GM04504 (cell line): ENCODE results near the gene NECTIN4.
"Not testable (repeated sequence)": the region's sequence is repeated elsewhere in the genome, so short reads cannot be mapped to it uniquely, and the experiment has no call there.

Experiments used
- DNase-seq: peaks from one replicate; pipeline ENCODE4 v3.0.0-alpha.2; 2012; ENCODE audit warnings: low read depth

Gene NECTIN4

GRCh38 chr1:161054232-161054631 is 35.1 kb downstream of the NECTIN4 start:
- DNase-seq: no peak

GRCh38 chr1:161052899-161053298 is 36.5 kb downstream of the NECTIN4 start:
- no peak for DNase-seq

- no peak for DNase-seq
Measured at GRCh38 chr1:161051219-161051618, 38.1 kb downstream of the NECTIN4 start.

GRCh38 chr1:161048949-161049722 is 40.2 kb downstream of the NECTIN4 start:
- DNase-seq: no peak

DNA sequence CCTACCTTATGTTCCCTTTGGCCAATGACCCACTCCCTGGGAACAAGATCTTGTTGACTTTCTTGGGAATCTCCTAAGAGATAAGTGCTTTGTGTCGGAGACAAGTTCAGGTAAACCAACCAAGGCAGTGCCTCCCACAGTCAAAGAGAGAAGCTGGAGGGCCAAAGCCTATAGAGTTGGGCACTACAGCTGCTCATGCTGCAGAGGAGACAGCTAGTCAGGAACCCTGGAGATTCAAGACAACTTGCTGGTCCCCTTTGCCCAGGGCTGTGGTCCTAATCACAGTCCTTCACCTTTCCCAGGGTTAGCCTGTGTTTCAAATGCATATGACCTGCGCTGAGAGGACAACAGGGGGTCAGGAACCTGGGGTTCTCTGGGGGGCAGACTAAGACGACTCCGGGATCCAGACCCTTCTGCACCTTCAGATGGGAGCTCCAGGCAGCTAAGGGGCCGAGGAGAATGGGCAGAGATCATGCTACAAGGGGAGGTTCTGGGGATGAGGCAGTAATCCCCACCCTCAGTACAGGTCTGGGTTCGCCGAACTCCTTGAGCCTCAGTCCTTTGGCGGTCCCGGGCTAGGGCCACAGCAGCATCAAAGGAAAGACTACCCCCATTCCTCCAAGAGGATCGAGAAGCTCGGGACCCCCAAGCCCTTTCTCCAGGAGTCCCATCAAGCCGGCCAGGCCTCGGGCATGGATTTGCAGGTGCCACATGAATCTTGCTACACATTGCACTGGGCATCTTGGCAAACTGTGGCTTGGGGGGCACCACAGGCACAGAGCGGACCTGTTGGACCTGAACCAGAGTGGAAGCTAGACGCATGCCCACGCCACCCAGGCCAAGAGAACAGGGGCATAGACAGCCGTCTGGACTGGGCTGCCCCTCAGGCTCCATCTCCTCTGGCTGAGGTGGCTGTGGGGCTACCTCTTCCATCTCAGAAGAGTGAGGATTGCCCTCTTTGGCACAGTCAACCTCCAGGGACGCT is 41.6 kb downstream of the NECTIN4 start:
- no peak for DNase-seq

DNA sequence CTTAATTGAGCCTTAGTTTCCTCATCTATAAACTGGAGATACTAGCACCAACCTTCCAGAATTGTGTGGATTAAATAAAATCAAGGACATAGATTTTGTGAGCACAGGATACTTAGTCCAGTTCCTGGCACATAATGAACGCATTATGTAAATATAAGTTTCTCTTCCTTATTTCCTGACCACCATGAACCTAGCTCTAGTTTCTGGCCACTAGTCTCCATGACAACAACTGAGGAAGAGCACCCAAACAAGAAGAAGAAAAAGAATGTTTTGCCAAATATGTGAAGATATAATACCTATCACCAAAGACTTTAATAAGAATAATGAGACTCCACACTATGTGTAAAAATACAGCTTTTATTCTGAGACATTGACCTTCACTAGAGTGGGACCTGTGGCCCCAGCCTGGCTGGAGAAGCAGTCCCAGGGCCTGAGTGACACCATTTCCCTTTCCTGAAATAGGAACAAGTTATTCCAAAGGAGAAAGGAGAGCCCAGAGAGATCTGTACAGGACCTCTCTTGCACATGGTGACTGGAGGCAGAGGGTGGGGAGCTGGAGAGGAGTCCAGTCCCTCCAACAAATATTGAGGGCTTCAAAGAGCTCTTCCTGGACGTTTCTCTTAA is 42.6 kb downstream of the NECTIN4 start:
- no peak for DNase-seq

DNA sequence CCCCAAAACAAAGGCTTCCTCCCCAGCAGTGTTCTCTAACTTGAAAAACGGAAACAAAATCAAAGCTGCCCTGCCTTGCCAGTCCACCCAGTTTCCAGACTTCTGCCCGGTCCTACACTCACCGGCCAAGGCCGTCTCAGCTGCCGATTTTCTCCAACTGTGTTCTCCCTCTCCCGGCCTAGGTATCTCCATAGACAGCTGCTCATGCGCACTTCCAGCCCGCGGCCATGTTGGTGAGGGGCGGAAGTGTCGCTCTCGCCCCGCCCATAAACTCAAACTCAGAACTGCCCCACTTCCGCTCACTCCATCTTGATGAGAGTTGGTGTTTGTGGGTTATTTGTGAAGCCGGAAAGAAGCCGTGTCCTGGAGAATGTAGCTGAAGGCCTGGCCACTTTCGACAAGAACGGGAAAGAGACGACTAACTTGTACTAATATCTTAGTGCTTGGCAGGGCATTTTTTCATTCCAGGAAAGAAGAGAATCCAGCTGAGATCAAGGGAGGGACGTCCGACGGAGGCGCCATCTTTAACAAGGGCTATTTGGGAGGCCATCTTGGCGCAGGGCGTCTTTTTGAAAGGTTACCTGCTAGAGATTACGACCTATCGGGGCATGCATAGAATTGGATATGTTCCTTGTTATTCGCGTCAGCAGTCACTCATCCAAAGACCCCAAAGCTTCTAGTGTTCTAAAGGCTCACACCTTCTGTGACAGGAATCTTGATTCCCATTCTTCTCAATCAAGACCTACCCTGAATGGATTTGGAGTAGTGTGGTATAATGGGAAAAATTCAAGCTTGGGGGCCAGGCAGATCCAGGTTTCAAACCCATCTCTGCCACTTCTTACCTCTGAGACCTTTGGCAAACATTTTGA is 43.4 kb downstream of the NECTIN4 start, which contains the start of gene USF1:
TSS of gene USF1 (minus strand) at position 242 of the 869 bp plus-strand sequence. CDS start 2,702 bp downstream, outside the sequence.
- peak; percentile 90 for DNase-seq

- peak; percentile 26 for DNase-seq
Measured at GRCh38 chr1:161044908-161045735, 44.2 kb downstream of the NECTIN4 start.

DNA sequence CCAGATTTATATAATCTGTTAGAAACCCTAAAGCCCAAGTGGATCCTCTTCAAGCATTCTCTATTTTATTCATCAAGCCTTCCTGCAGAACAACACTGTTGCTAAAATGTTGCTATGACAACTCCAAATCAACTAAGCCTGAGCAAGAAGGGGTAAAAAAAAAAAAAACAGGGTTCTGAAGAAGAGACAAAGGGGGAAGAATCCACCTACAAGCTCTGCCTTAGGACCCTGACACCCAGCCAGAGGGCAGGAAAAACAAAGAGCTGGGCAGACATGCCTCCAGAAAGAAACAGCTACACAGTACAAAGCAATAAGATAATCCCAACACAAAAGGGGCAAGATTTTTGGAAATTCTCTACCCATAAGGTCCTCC is 44.8 kb downstream of the NECTIN4 start:
- DNase-seq: no peak

- no peak for DNase-seq
Measured at GRCh38 chr1:161039546-161039945, 49.8 kb downstream of the NECTIN4 start.

GRCh38 chr1:161039154-161039545 is 50.2 kb downstream of the NECTIN4 start:
- DNase-seq: no peak

DNA sequence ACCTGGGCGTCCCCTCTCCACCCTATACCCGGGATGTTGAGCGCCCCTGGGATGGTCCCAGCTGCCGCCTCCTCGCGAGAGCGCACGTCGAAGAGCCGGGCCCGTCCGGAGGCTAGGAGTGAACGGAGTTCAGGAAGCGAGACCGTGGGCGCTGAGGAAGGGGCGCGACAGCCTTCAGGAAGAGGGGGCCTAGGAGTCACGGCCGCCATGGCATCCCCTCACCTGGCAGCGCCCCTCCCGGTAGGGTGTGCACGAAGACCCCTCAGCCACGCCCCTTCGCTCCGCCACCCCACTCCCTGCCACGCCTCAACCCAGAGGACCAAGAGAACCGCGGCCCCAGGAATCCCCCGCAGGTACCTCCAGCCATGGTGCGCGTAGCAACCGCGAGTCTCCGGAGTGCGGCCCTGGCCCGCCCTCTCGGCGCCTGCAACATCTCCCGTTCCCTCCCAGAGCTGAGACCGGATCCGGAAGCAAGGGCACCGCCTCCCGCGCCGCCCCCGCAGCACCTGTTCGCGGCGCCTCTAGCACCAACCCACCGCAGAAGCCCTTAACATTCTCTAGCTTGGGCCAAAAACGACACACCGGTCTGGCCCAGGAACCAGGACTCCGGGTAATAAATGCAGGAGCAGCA is 50.7 kb downstream of the NECTIN4 start, which contains the start of gene TSTD1:
TSS of gene TSTD1 (minus strand) at position 442 of the 631 bp plus-strand sequence. CDS start at position 367, 75 bp downstream.
- no peak for DNase-seq

- no peak for DNase-seq
Measured at GRCh38 chr1:161037661-161038522, 51.5 kb downstream of the NECTIN4 start.

DNA sequence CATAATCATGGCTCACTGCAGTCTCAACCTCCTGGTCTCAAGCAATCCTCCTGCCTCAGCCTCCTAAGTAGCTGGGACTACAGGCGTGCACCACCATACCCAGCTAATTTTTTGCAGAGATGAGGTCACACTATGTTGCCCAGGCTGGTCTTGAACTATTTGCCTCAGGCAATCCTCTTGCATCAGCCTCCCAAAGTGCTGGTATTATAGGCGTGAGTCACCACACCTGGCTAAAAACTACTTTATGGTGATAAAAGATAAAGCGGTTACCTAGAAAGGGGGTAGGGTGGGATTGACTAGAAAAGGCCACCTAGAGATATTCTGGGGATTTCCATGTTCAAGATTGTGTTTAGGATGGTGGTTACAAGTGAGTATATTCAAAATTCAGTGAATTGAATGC is 55.6 kb downstream of the NECTIN4 start:
- no peak for DNase-seq

DNA sequence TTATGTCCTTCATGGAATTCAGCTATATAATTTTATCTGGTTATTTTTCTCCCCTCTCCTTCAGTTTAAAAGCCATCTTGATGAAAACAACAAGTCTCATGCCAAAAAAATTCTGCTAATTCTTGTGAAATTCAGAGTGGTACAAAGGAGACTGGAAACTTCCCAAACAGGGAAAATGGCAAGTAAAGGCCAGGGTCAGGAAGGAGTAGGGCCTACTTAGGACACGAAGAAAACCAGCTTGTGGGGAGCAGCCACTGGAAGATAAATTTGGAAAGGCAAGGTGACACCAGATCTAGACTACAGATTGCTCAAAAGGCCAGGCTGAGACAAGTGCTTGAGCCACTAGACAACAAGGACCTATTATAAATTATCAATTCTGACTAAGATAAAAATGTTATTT is 56.9 kb downstream of the NECTIN4 start:
- DNase-seq: no peak

- DNase-seq: no peak
Measured at GRCh38 chr1:161031874-161032273, 57.5 kb downstream of the NECTIN4 start.

- not testable (repeated sequence) for DNase-seq
Measured at GRCh38 chr1:161029466-161029865, 59.9 kb downstream of the NECTIN4 start.

DNA sequence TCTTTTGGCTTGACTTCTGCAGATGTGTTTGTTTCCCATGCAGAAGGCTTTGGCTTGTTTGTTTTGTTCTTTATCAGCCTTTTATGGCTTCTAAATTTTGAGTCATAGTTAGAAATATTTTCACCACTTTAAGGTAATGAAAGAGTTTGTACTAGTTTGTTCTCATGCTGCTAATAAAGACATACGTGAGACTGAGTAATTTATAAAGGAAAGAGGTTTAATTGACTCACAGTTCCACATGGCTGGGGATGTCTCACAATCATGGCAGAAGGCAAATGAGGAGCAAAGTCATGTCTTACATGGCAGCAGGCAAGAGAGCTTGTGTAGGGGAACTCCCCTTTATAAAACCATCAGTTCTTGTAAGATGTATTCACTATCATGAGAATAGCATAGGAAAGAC is 62.4 kb downstream of the NECTIN4 start:
- not testable (repeated sequence) for DNase-seq

DNA sequence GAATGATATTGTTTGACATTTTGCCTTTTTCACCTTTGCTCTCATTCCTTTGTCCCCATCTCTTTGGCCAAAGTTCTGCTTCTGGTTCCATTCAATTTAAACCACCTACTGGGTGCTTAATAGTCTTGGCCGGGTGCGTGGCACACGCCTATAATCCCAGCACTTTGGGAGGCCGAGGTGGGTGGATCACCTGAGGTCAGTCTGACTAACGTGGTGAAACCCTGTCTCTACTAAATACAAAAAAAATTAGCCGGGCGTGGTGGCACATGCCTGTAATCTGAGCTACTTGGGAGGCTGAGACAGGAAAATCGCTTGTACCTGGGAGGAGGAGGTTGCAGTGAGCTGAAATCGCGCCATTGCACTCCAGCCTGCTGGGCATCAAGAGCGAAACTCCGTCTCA is 66.9 kb downstream of the NECTIN4 start:
- DNase-seq: not testable (repeated sequence)
